Smooth muscle cell (in vitro differentiated cells): ENCODE results near the gene RADIL. TPM values are rescaled to one million over a fixed set of nuclear protein-coding genes. Genes with fewer than 3 reads are reported as not detected.

Source experiments
- DNase-seq: peaks from one replicate; lab custom pipeline; 2025; ENCODE audit not compliant: unreplicated experiment; lab: John Stamatoyannopoulos, UW
- H2AFZ ChIP-seq: fragments of 200-600 bp; sonication (generic); 2 replicates; pipeline ENCODE4 v1.6.0; 2016; ENCODE audit warnings: antibody characterized with exemption, low read depth, mild to moderate bottlenecking
- H3F3A ChIP-seq: fragments of 200-600 bp; sonication (generic); 2 replicates; pipeline ENCODE4 v1.6.0; 2017; ENCODE audit warnings: antibody characterized with exemption, low read depth
- H3K27ac ChIP-seq: fragments of 200-600 bp; sonication (generic); 2 replicates; pipeline ENCODE4 v1.5.1; 2016; ENCODE audit warnings: low read depth, mild to moderate bottlenecking
- H3K27me3 ChIP-seq: fragments of 200-600 bp; sonication (generic); 2 replicates; pipeline ENCODE4 v1.6.1; 2016; ENCODE audit warnings: low read depth, mild to moderate bottlenecking
- H3K36me3 ChIP-seq: fragments of 200-600 bp; sonication (generic); 2 replicates; pipeline ENCODE4 v1.5.1; 2016; ENCODE audit warnings: low read depth
- H3K4me1 ChIP-seq: fragments of 200-600 bp; sonication (generic); 2 replicates; pipeline ENCODE4 v1.5.1; 2016; ENCODE audit warnings: low read depth
- H3K4me2 ChIP-seq: fragments of 200-600 bp; sonication (generic); 2 replicates; pipeline ENCODE4 v1.6.0; 2016; ENCODE audit warnings: mild to moderate bottlenecking
- H3K4me3 ChIP-seq: fragments of 200-600 bp; sonication (generic); 2 replicates; pipeline ENCODE4 v1.5.1; 2016; ENCODE audit warnings: mild to moderate bottlenecking
- H3K79me2 ChIP-seq: fragments of 200-600 bp; sonication (generic); 2 replicates; pipeline ENCODE4 v1.6.0; 2016; ENCODE audit warnings: low read depth, mild to moderate bottlenecking
- H3K9ac ChIP-seq: fragments of 200-600 bp; sonication (generic); 2 replicates; pipeline ENCODE4 v1.6.0; 2016; ENCODE audit warnings: low read depth
- H3K9me3 ChIP-seq: fragments of 200-600 bp; sonication (generic); replicated peaks from 2 replicates; pipeline ENCODE4 v1.5.1; 2016; ENCODE audit warnings: low read depth
- H4K20me1 ChIP-seq: fragments of 200-600 bp; sonication (generic); 2 replicates; pipeline ENCODE4 v1.6.0; 2016; ENCODE audit warnings: low read depth
- WGBS: methylation state at CpG from one replicate; pipeline ENCODE4 v1.1.7; 2016; ENCODE audit warnings: low lambda C conversion rate; 5-methylcytosine and 5-hydroxymethylcytosine counted together
- polyA plus RNA-seq: library from polyadenylated mRNA; unstranded; fragments of >200 nt; fragmentation: Nextera tagmentation; extraction: Ambion mirVana; gene quantifications from 2 replicates; pipeline ENCODE4 v1.2.1, GENCODE V29; 2016
- total RNA-seq: library from RNA; depleted of rRNA; stranded (reverse); fragments of >200 nt; gene quantifications from 2 replicates; pipeline ENCODE4 v1.2.3, GENCODE V29; 2014
- TF ChIP-seq, protein P1 (sequence below): fragments of 200-600 bp; sonication (generic); IDR thresholded peaks from 2 replicates; pipeline ENCODE4 v1.5.1; 2017; ENCODE audit warnings: borderline replicate concordance, mild to moderate bottlenecking, antibody characterized with exemption; ENCODE audit not compliant: insufficient read depth, poor library complexity, severe bottlenecking

RADIL gene
- total and polyA plus RNA-seq, 2 experiments from 2014 or later, result 4.7 to 10.7 TPM

DNA sequence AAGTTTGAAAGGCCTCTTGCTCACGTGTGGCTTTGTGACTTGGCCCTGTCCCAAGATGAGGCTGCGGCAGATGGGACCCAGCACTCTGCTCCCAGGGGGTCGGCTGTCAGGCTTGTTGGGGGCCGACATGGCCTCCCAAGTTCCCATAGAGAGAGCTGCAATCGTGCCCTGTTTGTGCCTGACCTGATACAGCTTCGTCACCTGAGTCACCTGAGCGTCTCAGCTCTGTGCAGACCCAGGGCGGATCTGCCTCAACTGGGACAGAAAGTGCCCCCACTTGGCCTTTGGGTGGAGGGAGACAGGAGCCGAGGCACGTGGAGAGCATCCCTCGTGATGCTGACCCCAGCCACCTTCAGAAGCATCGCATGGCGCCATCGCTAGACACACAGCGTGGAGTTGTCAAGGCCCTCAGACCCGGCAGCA lies 43.4 kb downstream of the RADIL start:
- Histone ChIP-seq H3K9me3 (no peaks in the 10 kb centered on the region), H4K20me1 (no peaks in the 10 kb centered on the region), H3K4me2 (no peak overlapping the region), H3K79me2 (no peaks in the 10 kb centered on the region), H3K27me3 (no peaks in the 10 kb centered on the region), H3K36me3 (no peaks in the 10 kb centered on the region), H3K27ac (no peak overlapping the region), H3F3A (no peaks in the 10 kb centered on the region), H3K4me1 (peaks cover 6% of the 10 kb centered on the region), H3K4me3 (no peak overlapping the region), H2AFZ (no peak overlapping the region), H3K9ac (no peak overlapping the region)
- TF ChIP-seq, protein P1, sequence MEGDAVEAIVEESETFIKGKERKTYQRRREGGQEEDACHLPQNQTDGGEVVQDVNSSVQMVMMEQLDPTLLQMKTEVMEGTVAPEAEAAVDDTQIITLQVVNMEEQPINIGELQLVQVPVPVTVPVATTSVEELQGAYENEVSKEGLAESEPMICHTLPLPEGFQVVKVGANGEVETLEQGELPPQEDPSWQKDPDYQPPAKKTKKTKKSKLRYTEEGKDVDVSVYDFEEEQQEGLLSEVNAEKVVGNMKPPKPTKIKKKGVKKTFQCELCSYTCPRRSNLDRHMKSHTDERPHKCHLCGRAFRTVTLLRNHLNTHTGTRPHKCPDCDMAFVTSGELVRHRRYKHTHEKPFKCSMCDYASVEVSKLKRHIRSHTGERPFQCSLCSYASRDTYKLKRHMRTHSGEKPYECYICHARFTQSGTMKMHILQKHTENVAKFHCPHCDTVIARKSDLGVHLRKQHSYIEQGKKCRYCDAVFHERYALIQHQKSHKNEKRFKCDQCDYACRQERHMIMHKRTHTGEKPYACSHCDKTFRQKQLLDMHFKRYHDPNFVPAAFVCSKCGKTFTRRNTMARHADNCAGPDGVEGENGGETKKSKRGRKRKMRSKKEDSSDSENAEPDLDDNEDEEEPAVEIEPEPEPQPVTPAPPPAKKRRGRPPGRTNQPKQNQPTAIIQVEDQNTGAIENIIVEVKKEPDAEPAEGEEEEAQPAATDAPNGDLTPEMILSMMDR, result no peak
- DNase-seq, result no peak
- 94% methylated on average over 16 of the region's 16 CpGs for WGBS

DNA sequence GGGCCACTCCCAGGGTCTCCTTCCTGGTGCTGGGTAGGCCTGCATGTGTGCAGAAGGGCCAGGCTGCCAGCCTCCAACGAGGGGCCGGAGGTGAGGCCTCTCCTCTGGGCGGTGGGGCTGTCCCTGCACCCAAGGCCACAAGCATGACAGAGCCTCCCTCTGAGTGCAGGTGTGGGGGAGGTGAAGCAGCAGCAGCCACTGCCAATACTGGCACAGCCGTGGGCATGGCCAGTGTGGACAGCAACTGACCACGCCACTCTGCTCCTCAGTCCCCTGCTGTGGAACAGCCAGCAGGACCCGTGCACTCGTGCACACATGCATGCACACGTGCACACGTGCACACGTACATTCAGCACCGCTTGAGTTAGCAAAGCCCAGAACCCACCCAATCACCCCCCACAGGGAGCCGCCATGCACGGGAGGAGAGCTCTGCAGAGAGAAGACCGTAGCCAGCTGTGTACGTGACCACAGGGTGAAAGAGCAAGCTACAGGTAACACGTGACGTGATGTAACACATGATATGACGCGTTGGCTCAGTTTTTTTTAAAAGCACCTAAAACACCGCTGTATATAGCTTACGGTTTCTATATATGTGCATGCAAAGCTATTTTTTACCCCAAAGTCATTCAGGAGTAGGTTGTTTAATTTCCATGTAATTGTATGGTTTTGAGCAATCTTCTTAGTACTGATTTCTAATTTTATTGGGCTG lies 44.7 kb downstream of the RADIL start:
- Histone ChIP-seq H3K4me2 (no peak overlapping the region), H3K9me3 (no peaks in the 10 kb centered on the region), H3K9ac (no peak overlapping the region), H3K27me3 (no peaks in the 10 kb centered on the region), H3F3A (no peaks in the 10 kb centered on the region), H3K4me3 (no peak overlapping the region), H3K4me1 (peaks cover 6% of the 10 kb centered on the region), H4K20me1 (no peaks in the 10 kb centered on the region), H3K27ac (no peak overlapping the region), H2AFZ (no peak overlapping the region), H3K36me3 (no peaks in the 10 kb centered on the region), H3K79me2 (no peaks in the 10 kb centered on the region)
- WGBS, result 98% methylated on average over 21 of the region's 21 CpGs
- no peak for DNase-seq
- TF ChIP-seq, protein P1, result no peak

DNA sequence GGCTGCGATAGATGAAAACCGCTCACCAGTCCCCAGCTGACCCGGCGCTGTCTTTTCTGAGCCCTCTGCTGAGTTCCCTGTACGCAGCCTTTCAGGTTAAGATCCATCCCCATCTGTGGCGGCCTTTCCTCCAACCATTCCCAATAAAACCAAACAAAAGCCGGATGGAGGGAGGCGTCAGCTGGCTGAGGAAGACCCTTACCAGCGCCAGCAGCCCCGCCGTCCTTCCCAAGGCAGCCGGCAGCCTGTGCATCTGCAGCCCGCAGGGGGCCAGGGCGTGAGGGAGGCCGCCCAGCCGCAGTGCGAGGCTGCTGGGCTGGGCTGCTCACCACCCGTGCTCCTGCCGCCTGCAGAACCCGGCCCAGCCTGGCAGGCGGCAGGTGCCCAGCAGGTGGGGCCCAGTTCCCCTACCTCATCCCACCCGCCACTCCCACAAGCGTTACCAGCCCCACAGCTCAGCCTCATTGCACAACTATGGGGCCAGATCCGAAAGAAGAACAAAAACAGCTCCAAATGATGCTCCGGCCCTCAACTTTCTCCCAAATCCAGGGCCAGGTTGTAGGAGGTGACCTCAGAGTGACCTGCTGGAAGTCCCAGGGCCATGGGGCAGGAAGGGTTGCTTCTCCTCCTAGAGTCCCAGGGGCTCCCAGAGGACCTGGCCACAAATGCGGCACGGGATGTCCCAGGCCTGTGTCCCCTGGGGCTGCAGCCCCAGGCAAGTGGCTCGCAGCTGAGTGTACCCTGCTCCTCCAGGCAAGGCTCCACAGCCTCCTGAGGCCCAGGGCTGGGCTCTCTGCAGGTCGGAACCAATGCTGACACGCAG lies 45.5 kb downstream of the RADIL start:
- Histone ChIP-seq H2AFZ (no peak overlapping the region), H3K27ac (no peak overlapping the region), H3K27me3 (no peaks in the 10 kb centered on the region), H3F3A (no peaks in the 10 kb centered on the region), H3K9ac (no peak overlapping the region), H3K79me2 (no peaks in the 10 kb centered on the region), H3K4me3 (no peak overlapping the region), H3K4me2 (peak overlapping the region; percentile 60), H3K36me3 (no peaks in the 10 kb centered on the region), H4K20me1 (no peaks in the 10 kb centered on the region), H3K9me3 (no peaks in the 10 kb centered on the region), H3K4me1 (peaks cover 6% of the 10 kb centered on the region)
- TF ChIP-seq, protein P1, result no peak
- no peak for DNase-seq
- WGBS, result 73% methylated on average over 27 of the region's 30 CpGs
